Measurements from ENCODE around the gene HOXD12.
A peak's percentile ranks its signal among the peaks of the same experiment; 100 is the strongest.

Gene HOXD12

GRCh38 chr2:176106581-176107539 is 7.3 kb downstream of the HOXD12 start, which contains the start of gene HOXD11:
TSS of gene HOXD11 (plus strand) at chr2:176107280. CDS start at chr2:176107356, 76 bp downstream.
- peak; percentile 76 for DNase-seq

GRCh38 chr2:176107731-176108181 is 8.2 kb downstream of the HOXD12 start:
- no peak for DNase-seq

- DNase-seq: peak; percentile 57
Measured at GRCh38 chr2:176109192-176109901, 9.8 kb downstream of the HOXD12 start.

GRCh38 chr2:176109946-176110345 is 10.4 kb downstream of the HOXD12 start:
- peak; percentile 70 for DNase-seq

DNA sequence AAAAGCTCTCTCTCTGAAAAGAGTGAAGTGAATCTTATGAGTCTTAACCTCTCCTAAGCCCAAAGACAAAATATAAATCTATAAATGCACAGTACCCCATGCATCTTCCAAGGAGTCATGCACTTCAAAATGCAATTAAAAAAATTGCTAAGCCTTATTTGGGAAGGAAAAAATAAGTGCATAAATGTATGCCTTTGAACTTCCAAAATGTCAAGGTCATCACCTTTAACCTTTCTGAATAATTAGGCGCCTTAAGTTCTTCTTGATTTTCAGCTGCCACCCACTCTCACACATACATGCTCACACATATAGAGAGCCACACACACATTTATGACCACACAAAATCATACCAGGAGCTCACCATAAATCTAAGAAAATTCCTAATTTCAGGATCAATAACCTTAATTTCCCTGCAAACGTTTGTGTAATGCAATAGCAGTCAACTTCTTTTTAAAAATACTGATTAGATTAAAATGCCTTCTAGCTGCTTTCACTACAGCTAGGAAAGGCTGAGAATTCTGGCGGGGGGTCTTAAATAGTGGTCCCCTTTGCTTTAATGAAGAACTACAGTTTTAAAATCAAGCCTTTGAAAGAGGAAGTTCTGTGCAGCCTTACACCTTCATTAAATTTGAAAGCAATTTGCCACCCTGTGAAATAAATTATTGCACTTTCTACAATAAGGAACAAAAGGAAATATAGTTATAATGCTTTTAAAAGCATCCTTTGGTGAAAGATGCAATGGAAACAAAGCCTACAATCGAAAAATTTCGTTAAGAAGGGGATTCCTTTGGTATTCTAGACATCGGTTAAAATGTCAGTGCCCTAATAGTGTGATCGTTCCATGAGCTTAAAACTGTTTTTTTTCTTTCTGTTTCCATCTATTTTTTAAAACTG is 11.1 kb downstream of the HOXD12 start:
- peak; percentile 60 for DNase-seq

DNA sequence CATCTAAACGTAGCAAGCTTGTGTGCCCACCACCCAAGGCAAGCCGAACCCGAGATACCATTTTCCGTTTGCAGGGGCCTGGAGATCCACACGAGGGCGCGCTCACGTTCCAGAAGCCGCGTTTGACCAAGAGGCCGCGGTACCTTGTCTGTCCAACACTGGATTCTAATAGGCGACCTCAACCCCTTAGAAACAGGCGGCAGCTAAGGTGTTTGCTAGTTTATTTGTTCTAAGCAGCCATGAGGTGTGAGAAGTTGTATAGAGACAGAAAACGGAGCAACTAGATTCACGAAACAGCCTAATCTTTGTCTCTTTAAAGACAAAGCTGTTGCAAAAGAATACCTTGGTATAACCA is 11.7 kb downstream of the HOXD12 start:
- DNase-seq: peak; percentile 94

- DNase-seq: peak; percentile 61
Measured at GRCh38 chr2:176111846-176112374, 12.3 kb downstream of the HOXD12 start.

GRCh38 chr2:176112375-176113302 is 13.0 kb downstream of the HOXD12 start:
- peak; percentile 57 for DNase-seq

DNA sequence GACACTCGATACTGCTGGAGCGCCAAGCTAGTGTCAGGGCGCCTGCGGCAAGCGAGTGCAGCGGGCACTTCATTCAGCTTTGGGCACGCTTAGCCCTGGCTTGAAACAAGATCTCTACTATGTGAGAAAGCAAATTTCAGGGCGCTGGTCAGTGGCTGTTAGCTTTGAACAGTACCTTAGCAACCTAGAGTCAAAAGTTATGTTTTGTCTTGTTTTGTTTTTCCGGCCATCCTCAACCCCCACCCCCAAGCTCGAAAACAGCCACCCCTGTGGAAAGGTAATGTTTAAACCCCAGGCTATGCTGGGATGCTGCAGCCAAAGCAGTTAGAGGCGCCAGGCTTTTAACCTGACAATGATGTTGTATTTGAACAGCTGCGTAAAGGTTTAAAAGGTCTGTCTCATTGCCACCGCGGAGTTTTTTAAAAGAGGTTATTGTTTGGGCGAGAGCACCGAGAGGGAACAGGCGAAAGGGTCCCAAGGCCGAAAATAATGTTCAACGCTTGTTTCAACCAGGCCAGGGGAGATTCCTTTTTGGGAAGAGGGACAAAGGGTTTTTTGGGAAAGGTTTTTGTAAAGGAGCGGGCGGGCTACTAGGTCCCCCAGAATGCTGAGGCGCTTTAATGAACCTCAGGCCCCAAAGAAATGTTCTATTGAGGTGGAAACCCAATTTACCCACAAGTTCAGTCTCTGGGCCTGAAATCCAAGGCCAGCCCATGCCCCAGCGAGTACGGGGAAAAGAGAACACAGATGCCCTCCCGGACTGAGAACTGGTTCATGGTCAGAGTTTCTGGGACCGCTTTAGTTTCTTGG is 14.7 kb downstream of the HOXD12 start:
- peak; percentile 72 for DNase-seq

DNA sequence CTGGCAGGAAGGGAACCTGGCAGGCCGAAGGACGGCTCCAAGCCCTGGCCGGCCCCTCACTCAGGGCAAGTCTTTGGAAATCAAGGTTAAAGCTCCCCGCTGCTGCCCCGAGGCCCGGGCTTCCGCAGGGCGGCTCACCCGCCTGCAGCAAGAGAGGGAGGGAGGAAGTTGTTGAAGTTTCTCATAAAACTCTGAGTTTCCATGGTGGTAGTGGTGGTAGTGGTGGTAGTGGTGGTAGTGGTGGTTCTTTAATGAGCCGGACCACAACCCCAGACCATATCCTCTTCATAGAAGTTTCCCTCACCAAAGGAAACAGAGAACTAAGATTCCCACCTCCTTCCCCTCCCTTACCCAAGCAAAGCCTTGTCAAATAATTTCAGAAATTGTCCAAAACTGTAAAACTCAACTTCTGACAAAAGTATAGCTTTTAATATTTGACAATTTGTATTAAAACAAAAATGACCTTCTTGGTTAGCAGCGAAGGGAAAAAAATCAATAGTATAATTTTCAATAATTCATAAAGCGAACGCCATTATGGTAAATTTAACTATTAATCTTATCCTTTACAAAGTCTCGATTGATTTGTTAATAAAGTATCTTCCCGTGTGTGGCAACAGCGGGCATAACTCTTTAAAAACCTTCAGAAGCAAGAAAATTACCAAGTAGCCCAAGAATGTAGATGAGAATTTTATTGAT is 15.5 kb downstream of the HOXD12 start:
- DNase-seq: no peak

DNA sequence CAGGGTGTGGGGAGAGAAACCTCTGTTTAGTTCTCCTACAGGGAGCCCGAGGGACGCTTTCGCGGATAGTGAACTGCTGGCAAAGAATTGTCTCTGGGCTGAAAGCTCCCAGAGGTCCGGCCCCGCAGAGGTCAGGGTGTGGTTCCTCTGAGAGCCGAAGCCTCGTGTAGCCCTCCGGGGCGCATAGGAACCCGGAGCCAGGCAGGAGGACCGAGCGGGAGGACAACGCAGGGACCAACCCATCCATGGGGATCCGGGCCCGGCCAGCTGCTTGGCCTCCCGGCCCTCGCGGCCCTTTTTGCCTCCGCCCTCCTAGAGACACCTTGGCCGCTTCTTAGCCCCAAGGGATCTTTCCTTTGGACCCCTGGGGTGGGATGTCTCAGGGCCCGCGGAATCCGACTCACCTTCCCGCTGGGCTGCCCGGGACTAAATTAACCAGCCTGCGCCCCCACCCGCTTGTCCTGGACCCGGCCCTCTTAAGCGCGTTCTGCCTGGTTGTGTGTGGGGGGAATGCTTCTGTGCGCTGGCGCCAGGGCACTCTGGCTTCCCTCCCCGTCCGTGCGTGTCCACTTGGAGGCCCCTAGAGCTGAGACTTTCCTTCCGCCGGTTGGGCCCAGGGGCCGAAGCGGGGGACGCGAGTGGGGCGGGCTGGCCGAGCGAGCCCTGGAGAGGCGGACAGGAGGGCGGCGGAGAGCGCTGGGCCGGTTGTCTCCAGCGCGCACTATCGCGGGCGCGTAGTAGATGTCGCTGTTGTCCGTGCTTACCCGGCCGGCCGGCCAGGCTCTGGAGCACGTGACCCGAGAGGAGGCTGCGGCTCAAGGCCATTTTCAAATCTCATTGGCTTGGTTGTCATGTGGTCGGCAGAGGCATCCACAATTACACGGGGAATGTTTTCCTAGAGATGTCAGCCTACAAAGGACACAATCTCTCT is 16.6 kb downstream of the HOXD12 start, which contains the start of gene HOXD10:
TSS of gene HOXD10 (plus strand) at position 896 of the 931 bp plus-strand sequence. CDS start 56 bp downstream, outside the sequence.
- peak; percentile 74 for DNase-seq

- DNase-seq: no peak
Measured at GRCh38 chr2:176117162-176117822, 17.7 kb downstream of the HOXD12 start.

GRCh38 chr2:176117823-176118371 is 18.3 kb downstream of the HOXD12 start:
- DNase-seq: peak; percentile 40

- peak; percentile 79 for DNase-seq
Measured at GRCh38 chr2:176118601-176119339, 19.2 kb downstream of the HOXD12 start.

- DNase-seq: peak; percentile 46
Measured at GRCh38 chr2:176120364-176121189, 21.0 kb downstream of the HOXD12 start.

Data from DMS79 treated with DMSO at 0.1 percent for 48 hours (cell line).